H1 (cell line): Measurements from ENCODE around the gene SLC9A3.

ENCODE experiments used
- CTCF ChIP-seq, 3 experiments: IDR thresholded peaks; 1 replicate in 2 of 3; 2 replicates in 1 of 3; pipeline versions ENCODE4 v1.5.1 to v1.6.1; 2011; ENCODE audit warnings: low read length in 3 of 3, mild to moderate bottlenecking in 3 of 3, inconsistent platforms in 2 of 3, low read depth in 1 of 3, moderate library complexity in 1 of 3; ENCODE audit not compliant: insufficient read depth in 1 of 3; ENCODE audit errors: control extremely low read depth in 1 of 3
- KDM1A ChIP-seq: fragments of 200-600, 300-600 bp; sonication (generic); IDR thresholded peaks from 2 replicates; pipeline ENCODE4 v1.7.1; 2016; ENCODE audit warnings: mild to moderate bottlenecking, low read length, borderline replicate concordance
- TCF12 ChIP-seq: IDR thresholded peaks from 2 replicates; pipeline ENCODE4 v1.6.1; 2011; ENCODE audit warnings: low read depth, mild to moderate bottlenecking, low read length
- TF ChIP-seq, protein P1 (sequence below): IDR thresholded peaks from 2 replicates; pipeline ENCODE4 v1.6.1; 2012; ENCODE audit warnings: inconsistent platforms

GRCh38 chr5:458547-459353 is 65.5 kb downstream of the SLC9A3 start:
- TF ChIP-seq TCF12 (no peak), CTCF (IDR thresholded peaks at IDR 0.05; ENCODE audit: control extremely low read depth in 1 of 3, insufficient read depth in 1 of 3, low read depth in 1 of 3, low read length in 3 of 3) (no peak), KDM1A (no peak)
- TF ChIP-seq, protein P1, sequence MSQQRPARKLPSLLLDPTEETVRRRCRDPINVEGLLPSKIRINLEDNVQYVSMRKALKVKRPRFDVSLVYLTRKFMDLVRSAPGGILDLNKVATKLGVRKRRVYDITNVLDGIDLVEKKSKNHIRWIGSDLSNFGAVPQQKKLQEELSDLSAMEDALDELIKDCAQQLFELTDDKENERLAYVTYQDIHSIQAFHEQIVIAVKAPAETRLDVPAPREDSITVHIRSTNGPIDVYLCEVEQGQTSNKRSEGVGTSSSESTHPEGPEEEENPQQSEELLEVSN: no peak
